SIG-M5 treated with dmso at 0.1 percent for 504 hours (cell line): Measurements from ENCODE around the gene USP17L24.
"Not testable (repeated sequence)": the region's sequence is repeated elsewhere in the genome, so short reads cannot be mapped to it uniquely, and the experiment has no call there.

Experiments
- DNase-seq: peaks from one replicate; lab custom pipeline; 2025; ENCODE audit not compliant: unreplicated experiment; lab: John Stamatoyannopoulos, UW

USP17L24 gene

GRCh38 chr4:9324865-9325264 is at the start of gene USP17L24:
TSS of gene USP17L24 (plus strand) at chr4:9325165. CDS start at chr4:9325165, 0 bp downstream.
- not testable (repeated sequence) for DNase-seq

GRCh38 chr4:9324191-9324590 is 774 bp upstream of the USP17L24 start:
- not testable (repeated sequence) for DNase-seq

GRCh38 chr4:9329611-9330010 is 4.6 kb downstream of the USP17L24 start, which contains the start of gene USP17L25:
TSS of gene USP17L25 (plus strand) at chr4:9329911. CDS start at chr4:9329911, 0 bp downstream.
- not testable (repeated sequence) for DNase-seq

GRCh38 chr4:9334358-9334757 is 9.4 kb downstream of the USP17L24 start, which contains the start of gene USP17L26:
TSS of gene USP17L26 (plus strand) at chr4:9334658. CDS start at chr4:9334658, 0 bp downstream.
- not testable (repeated sequence) for DNase-seq

- not testable (repeated sequence) for DNase-seq
These were observed 14.1 kb downstream of the USP17L24 start, which contains the start of gene USP17L5 for GRCh38 chr4:9339103-9339502. TSS of gene USP17L5 (plus strand) at chr4:9339403. CDS start at chr4:9339403, 0 bp downstream.

GRCh38 chr4:9343848-9344247 is 18.9 kb downstream of the USP17L24 start, which contains the start of gene USP17L27:
TSS of gene USP17L27 (plus strand) at chr4:9344148. CDS start at chr4:9344148, 0 bp downstream.
- not testable (repeated sequence) for DNase-seq

- DNase-seq = not testable (repeated sequence)
These were observed 23.6 kb downstream of the USP17L24 start, which contains the start of gene USP17L28 for GRCh38 chr4:9348593-9348992. TSS of gene USP17L28 (plus strand) at chr4:9348893. CDS start at chr4:9348893, 0 bp downstream.

GRCh38 chr4:9350866-9351265 is 25.9 kb downstream of the USP17L24 start:
- not testable (repeated sequence) for DNase-seq

- not testable (repeated sequence) for DNase-seq
These were observed 28.4 kb downstream of the USP17L24 start, which contains the start of gene USP17L29 for GRCh38 chr4:9353338-9353737. TSS of gene USP17L29 (plus strand) at chr4:9353638. CDS start at chr4:9353638, 0 bp downstream.

GRCh38 chr4:9362829-9363228 is 37.9 kb downstream of the USP17L24 start, which contains the start of gene USP17L30:
TSS of gene USP17L30 (plus strand) at chr4:9363129. CDS start at chr4:9363129, 0 bp downstream.
- DNase-seq = not testable (repeated sequence)
